ENCODE data around the gene MYO10. TPM values are rescaled to one million over a fixed set of nuclear protein-coding genes. Genes with fewer than 3 reads are reported as not detected.
"Not testable (repeated sequence)": the region's sequence is repeated elsewhere in the genome, so short reads cannot be mapped to it uniquely, and the experiment has no call there.

MYO10 gene
- total and polyA plus RNA-seq, 4 experiments from 2014 or later, result 0.05 to 0.17 TPM; not detected in 2

GRCh38 chr5:16726538-16726946 lies 209.5 kb downstream of the MYO10 start:
- Histone ChIP-seq H3K27ac (ENCODE audit: low read depth, low read length) (no peak overlapping the region), H3K27me3 (ENCODE audit: insufficient read depth, low read length) (no peaks in the 10 kb centered on the region), H3K36me3 (ENCODE audit: insufficient read depth, low read length) (no peaks in the 10 kb centered on the region), H3K4me1 (ENCODE audit: insufficient read depth, low read length) (peaks cover 5% of the 10 kb centered on the region), H3K9me3 (ENCODE audit: control insufficient read depth in 1 of 2, low read length in 2 of 2) (no peaks in the 10 kb centered on the region), H3K4me3 (ENCODE audit: low read length in 2 of 2) (no peak overlapping the region)
- Mint-ChIP-seq H3K9me3 (peaks cover 0 to 5% (median 2%) of the 10 kb centered on the region in 8 donors), H3K36me3 (no peaks in the 10 kb centered on the region), H3K4me3 (no peak overlapping the region), H3K4me1 (peaks cover 6 to 10% (median 8%) of the 10 kb centered on the region in 4 donors), H3K27me3 (peaks cover 3 to 6% of the 10 kb centered on the region in 2 donors), H3K27ac (no peak overlapping the region)
- DNase-seq, result peak in 4 of 5 donors; percentile 8 to 39 (median 35)
- intact Hi-C loops (cut with micrococcal nuclease), result no loop called here
- POLR2A ChIA-PET (ENCODE audit: partially characterized antibody), result no interaction called here
- CTCF ChIA-PET (ENCODE audit: partially characterized antibody), result no interaction called here

DNA sequence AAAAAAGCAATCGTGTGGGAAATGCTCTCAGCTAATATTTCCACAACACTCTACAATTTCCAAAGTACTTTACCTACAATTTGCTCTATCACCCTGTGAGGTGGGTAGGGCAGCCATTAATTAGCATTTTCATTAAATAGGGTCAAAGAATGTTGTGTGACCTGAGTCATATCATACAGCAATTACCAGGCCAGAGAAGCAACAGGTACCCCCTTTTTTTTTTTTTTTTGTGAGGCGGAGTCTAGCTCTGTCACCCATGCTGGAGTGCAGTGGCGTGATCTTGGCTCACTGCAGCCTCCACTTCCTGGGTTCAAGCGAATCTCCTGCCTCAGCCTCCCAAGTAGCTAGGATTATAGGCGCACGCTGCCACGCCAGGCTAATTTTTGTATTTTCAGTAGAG lies 210.5 kb downstream of the MYO10 start:
- Histone ChIP-seq H3K27ac (ENCODE audit: low read depth, low read length) (no peak overlapping the region), H3K27me3 (ENCODE audit: insufficient read depth, low read length) (no peaks in the 10 kb centered on the region), H3K4me1 (ENCODE audit: insufficient read depth, low read length) (peaks cover 5% of the 10 kb centered on the region), H3K36me3 (ENCODE audit: insufficient read depth, low read length) (no peaks in the 10 kb centered on the region), H3K4me3 (ENCODE audit: low read length in 2 of 2) (no peak overlapping the region), H3K9me3 (ENCODE audit: control insufficient read depth in 1 of 2, low read length in 2 of 2) (no peaks in the 10 kb centered on the region)
- Mint-ChIP-seq H3K36me3 (no peaks in the 10 kb centered on the region), H3K9me3 (peaks cover 0 to 5% (median 2%) of the 10 kb centered on the region in 8 donors), H3K27ac (no peak overlapping the region), H3K4me1 (peaks cover 6 to 10% (median 8%) of the 10 kb centered on the region in 4 donors), H3K4me3 (no peak overlapping the region), H3K27me3 (peaks cover 2 to 4% of the 10 kb centered on the region in 2 donors)
- ChIA-PET CTCF (ENCODE audit: partially characterized antibody) (no interaction called here), POLR2A (ENCODE audit: partially characterized antibody) (no interaction called here)
- DNase-seq, result no peak
- intact Hi-C loops (cut with micrococcal nuclease), result no loop called here

DNA sequence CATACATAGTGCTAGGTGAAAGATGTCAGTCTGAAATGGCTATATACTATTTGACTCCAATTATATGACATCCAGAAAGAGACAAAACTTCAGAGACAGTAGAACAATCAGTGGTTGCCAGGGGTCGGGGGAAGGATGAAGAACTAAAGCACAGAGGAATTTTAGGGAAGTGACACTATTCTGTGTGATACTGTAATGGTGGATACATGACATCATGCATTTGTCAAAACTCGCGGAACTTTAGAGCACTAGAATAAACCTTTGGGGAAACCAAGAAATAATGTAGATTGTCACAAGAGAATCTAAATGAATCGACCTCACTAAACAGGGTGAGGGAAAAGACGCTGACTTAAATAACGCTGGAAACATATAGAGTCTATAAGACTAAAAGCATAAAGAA lies 212.3 kb downstream of the MYO10 start:
- peaks cover 0 to 2% of the 10 kb centered on the region in 2 donors for H3K27me3 Mint-ChIP-seq
- POLR2A ChIA-PET (ENCODE audit: partially characterized antibody), result no interaction called here

DNA sequence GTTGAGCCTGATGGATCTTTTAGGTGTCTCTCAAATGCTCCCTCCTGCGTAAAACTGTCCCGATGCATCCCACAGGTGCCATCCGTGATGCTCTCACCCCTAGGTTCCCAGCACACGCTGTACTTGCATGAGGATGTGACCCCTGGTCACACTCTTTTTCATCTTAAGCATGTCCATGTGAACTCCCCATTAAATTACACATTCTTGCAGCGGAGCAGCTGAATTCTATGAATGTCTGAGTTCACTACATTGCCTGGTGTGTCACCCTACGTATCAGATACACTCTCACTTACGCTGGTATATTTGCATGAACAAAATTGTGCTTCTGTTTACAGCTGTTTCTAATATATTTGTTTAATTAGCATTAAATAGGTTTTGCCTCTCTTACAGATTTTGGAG lies 214.0 kb downstream of the MYO10 start:
- ChIA-PET POLR2A (ENCODE audit: partially characterized antibody) (no interaction called here), CTCF (ENCODE audit: partially characterized antibody) (no interaction called here)
- peaks cover 0 to 4% (median under 1%) of the 10 kb centered on the region in 8 donors for H3K9me3 Mint-ChIP-seq
- intact Hi-C loops (cut with micrococcal nuclease), result no loop called here
- no peak overlapping the region for H3K4me3 Mint-ChIP-seq
- Histone ChIP-seq H3K27me3 (ENCODE audit: insufficient read depth, low read length) (no peaks in the 10 kb centered on the region), H3K9me3 (ENCODE audit: control insufficient read depth in 1 of 2, low read length in 2 of 2) (no peaks in the 10 kb centered on the region), H3K4me3 (ENCODE audit: low read length in 2 of 2) (no peak overlapping the region), H3K36me3 (ENCODE audit: insufficient read depth, low read length) (no peaks in the 10 kb centered on the region), H3K27ac (ENCODE audit: low read depth, low read length) (no peak overlapping the region), H3K4me1 (ENCODE audit: insufficient read depth, low read length) (peaks cover 5% of the 10 kb centered on the region)
- no peak for DNase-seq
- H3K27me3 Mint-ChIP-seq, result peaks cover 0 to 2% of the 10 kb centered on the region in 2 donors
- peaks cover 6 to 10% (median 8%) of the 10 kb centered on the region in 4 donors for H3K4me1 Mint-ChIP-seq
- H3K27ac Mint-ChIP-seq, result no peak overlapping the region
- H3K36me3 Mint-ChIP-seq, result no peaks in the 10 kb centered on the region

More for the DNA sequence above, 212.3 kb downstream of the MYO10 start:
- DNase-seq, result no peak
- no peaks in the 10 kb centered on the region for H3K36me3 Mint-ChIP-seq
- H3K4me3 Mint-ChIP-seq, result no peak overlapping the region
- peaks cover 6 to 10% (median 8%) of the 10 kb centered on the region in 4 donors for H3K4me1 Mint-ChIP-seq
- Histone ChIP-seq H3K4me3 (ENCODE audit: low read length in 2 of 2) (no peak overlapping the region), H3K27ac (ENCODE audit: low read depth, low read length) (no peak overlapping the region), H3K4me1 (ENCODE audit: insufficient read depth, low read length) (peaks cover 5% of the 10 kb centered on the region), H3K27me3 (ENCODE audit: insufficient read depth, low read length) (no peaks in the 10 kb centered on the region), H3K36me3 (ENCODE audit: insufficient read depth, low read length) (no peaks in the 10 kb centered on the region), H3K9me3 (ENCODE audit: control insufficient read depth in 1 of 2, low read length in 2 of 2) (no peaks in the 10 kb centered on the region)
- CTCF ChIA-PET (ENCODE audit: partially characterized antibody), result no interaction called here
- intact Hi-C loops (cut with micrococcal nuclease), result no loop called here
- no peak overlapping the region for H3K27ac Mint-ChIP-seq
- H3K9me3 Mint-ChIP-seq, result peaks cover 0 to 5% (median under 1%) of the 10 kb centered on the region in 8 donors

GRCh38 chr5:16721151-16722096 lies 214.7 kb downstream of the MYO10 start:
- H3K4me1 ChIP-seq (ENCODE audit: insufficient read depth, low read length), result peaks cover 3% of the 10 kb centered on the region
- H3K4me3 ChIP-seq (ENCODE audit: low read length in 2 of 2), result no peak overlapping the region
- CTCF ChIA-PET (ENCODE audit: partially characterized antibody), result no interaction called here
- H3K27ac Mint-ChIP-seq, result no peak overlapping the region
- H3K4me1 Mint-ChIP-seq, result peaks cover 2 to 6% (median 4%) of the 10 kb centered on the region in 4 donors
- no peaks in the 10 kb centered on the region for H3K36me3 Mint-ChIP-seq
- no peak for DNase-seq
- intact Hi-C loops (cut with micrococcal nuclease), result no loop called here
- H3K4me3 Mint-ChIP-seq, result no peak overlapping the region
- no peak overlapping the region for H3K27ac ChIP-seq (ENCODE audit: low read depth, low read length)
- no peaks in the 10 kb centered on the region for H3K36me3 ChIP-seq (ENCODE audit: insufficient read depth, low read length)
- peaks cover 0 to 4% (median under 1%) of the 10 kb centered on the region in 8 donors for H3K9me3 Mint-ChIP-seq
- POLR2A ChIA-PET (ENCODE audit: partially characterized antibody), result no interaction called here
- H3K27me3 Mint-ChIP-seq, result peaks cover 0 to 2% of the 10 kb centered on the region in 2 donors
- H3K27me3 ChIP-seq (ENCODE audit: insufficient read depth, low read length), result no peaks in the 10 kb centered on the region
- H3K9me3 ChIP-seq (ENCODE audit: control insufficient read depth in 1 of 2, low read length in 2 of 2), result no peaks in the 10 kb centered on the region

- H3K9me3 ChIP-seq (ENCODE audit: control insufficient read depth in 1 of 2, low read length in 2 of 2); H3K27ac Mint-ChIP-seq; H3K4me3 ChIP-seq (ENCODE audit: low read length in 2 of 2); H3K36me3 ChIP-seq (ENCODE audit: insufficient read depth, low read length); DNase-seq; H3K4me1 Mint-ChIP-seq; H3K9me3 Mint-ChIP-seq; POLR2A ChIA-PET (ENCODE audit: partially characterized antibody); intact Hi-C loops (cut with micrococcal nuclease); H3K27ac ChIP-seq (ENCODE audit: low read depth, low read length); H3K27me3 Mint-ChIP-seq; H3K4me3 Mint-ChIP-seq; H3K4me1 ChIP-seq (ENCODE audit: insufficient read depth, low read length); CTCF ChIA-PET (ENCODE audit: partially characterized antibody); H3K27me3 ChIP-seq (ENCODE audit: insufficient read depth, low read length); H3K36me3 Mint-ChIP-seq: not testable (repeated sequence)
Measured at GRCh38 chr5:16718036-16718435, 218.1 kb downstream of the MYO10 start.

- no peak for DNase-seq
- H3K27me3 ChIP-seq (ENCODE audit: insufficient read depth, low read length), result peaks cover 3% of the 10 kb centered on the region
- Mint-ChIP-seq H3K27ac (no peak overlapping the region), H3K36me3 (no peaks in the 10 kb centered on the region), H3K9me3 (peaks cover 0 to 1% (median 0%) of the 10 kb centered on the region in 8 donors), H3K27me3 (peaks cover 11% of the 10 kb centered on the region in 2 donors), H3K4me3 (peak overlapping the region in 3 of 8 donors; percentile 0 to 54 (median 19)), H3K4me1 (no peaks in the 10 kb centered on the region)
- POLR2A ChIA-PET (ENCODE audit: partially characterized antibody), result no interaction called here
- H3K36me3 ChIP-seq (ENCODE audit: insufficient read depth, low read length), result no peaks in the 10 kb centered on the region
- intact Hi-C loops (cut with micrococcal nuclease), result no loop called here
- H3K9me3 ChIP-seq (ENCODE audit: control insufficient read depth in 1 of 2, low read length in 2 of 2), result no peaks in the 10 kb centered on the region
- CTCF ChIA-PET (ENCODE audit: partially characterized antibody), result no interaction called here
- H3K27ac ChIP-seq (ENCODE audit: low read depth, low read length), result no peak overlapping the region
- no peak overlapping the region for H3K4me3 ChIP-seq (ENCODE audit: low read length in 2 of 2)
- no peaks in the 10 kb centered on the region for H3K4me1 ChIP-seq (ENCODE audit: insufficient read depth, low read length)
Measured at GRCh38 chr5:16713386-16713928, 222.6 kb downstream of the MYO10 start.

Measured in CD4-positive, alpha-beta memory T cell (primary cell).